Caki2 (cell line): Measurements from ENCODE around the gene TAB2. TPM values are rescaled to one million over a fixed set of nuclear protein-coding genes. Genes with fewer than 3 reads are reported as not detected.
"Not testable (repeated sequence)": the region's sequence is repeated elsewhere in the genome, so short reads cannot be mapped to it uniquely, and the experiment has no call there.

Experiments used
- DNase-seq: peaks from one replicate; pipeline ENCODE4 v3.0.0-alpha.2; 2015; ENCODE audit warnings: low read depth
- in situ Hi-C: cut with HindIII; loops from 2 replicates; pipeline ENCODE4 v1.10.0; 2016; ENCODE audit warnings: low sequenced_read_pairs, low pct_unique_long_range_greater_than_20kb, mixed read lengths
- total RNA-seq: library from RNA; depleted of rRNA; stranded (reverse); fragments of >200 nt; shearing (Covaris generic); gene quantifications from 2 replicates; pipeline ENCODE4 v1.2.3, GENCODE V29; 2014; ENCODE audit warnings: low replicate concordance

The TAB2 gene
- total RNA-seq, 1 experiment from 2014 or later: 27.2 TPM

DNA sequence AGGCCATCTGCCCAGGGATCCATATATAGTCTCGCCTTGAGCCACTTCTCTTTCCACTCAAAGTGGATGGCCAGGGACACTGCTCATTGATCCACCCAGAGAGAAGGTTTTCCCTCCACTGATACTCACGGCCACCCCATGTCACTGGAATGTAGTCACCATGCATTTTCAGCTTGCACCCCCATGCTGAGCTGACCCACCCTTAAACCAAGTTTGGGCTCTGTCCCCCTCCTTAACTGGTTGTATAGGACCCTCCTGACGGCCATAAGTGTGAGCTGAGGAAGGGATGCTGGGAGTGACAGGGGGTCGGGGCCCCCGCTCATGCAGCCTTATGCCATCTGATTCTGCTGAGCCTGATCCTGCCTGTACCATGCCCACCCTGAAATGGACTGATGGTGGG is 108.2 kb downstream of the TAB2 start:
- in situ Hi-C loops: no loop called here
- DNase-seq: no peak

DNA sequence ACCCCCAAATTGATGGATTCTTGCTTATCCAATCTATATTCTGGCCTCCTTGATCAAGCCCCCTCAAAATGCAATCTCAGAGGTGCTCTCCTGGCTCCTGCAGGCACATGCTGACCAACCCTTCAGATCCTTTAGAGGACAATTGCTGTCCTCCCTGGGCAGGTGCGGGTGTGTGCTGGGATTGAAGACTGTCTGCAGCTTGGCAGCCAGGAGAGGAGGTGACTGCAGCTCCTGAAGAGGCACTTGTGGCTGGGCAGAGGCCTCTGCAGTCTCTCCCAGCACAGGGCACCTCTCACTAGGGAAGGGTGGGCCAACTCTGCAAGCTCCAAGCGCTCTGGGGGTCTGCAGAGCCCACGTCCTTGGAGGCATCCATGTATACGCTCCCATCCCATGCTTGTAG is 111.1 kb downstream of the TAB2 start:
- DNase-seq: no peak
- in situ Hi-C loops: no loop called here

DNA sequence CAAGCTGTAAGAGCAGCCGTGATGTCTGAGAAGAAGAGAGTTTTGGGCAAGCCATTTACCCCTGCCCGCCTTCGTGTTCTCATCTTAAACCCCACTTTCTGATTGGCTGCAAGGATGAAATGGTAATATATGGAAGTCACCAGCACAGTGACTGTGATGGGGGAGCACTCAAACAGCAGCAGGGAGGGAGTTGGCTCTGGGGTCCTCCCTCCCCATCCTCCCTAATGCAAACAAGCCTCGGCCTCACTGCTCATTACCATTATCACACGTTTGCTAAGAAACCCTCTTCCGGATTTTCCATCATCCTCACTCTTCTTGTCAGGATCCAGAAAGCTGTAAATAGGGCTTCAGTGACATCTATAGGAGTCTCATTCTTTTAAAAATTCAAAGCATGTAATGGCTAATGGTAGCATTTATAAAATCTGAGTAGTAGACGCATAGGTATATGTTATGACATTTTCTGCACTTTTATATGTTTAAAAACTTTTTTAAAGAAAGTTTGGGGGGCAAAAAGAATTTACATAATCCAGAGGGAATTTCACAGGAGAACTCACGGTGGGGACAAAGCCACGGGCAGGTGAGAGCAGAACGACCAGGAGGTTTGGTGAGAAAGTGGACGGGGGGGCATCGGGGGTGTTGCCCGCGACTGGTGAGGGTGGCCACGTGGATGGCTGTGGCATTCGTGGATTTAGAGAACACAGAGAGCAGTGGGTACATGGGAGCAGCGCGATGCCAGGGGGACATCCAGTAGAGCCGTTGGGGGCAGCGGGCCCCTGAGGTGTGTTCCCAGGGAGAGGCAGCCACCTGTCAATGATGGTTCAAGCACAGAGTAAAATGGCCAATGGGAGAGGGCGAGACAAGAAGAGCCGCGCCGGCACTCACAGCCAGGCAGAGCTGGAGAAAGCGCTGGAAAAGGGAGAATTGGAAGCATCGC is 112.2 kb downstream of the TAB2 start:
- DNase-seq: no peak
- in situ Hi-C loops: no loop called here

DNA sequence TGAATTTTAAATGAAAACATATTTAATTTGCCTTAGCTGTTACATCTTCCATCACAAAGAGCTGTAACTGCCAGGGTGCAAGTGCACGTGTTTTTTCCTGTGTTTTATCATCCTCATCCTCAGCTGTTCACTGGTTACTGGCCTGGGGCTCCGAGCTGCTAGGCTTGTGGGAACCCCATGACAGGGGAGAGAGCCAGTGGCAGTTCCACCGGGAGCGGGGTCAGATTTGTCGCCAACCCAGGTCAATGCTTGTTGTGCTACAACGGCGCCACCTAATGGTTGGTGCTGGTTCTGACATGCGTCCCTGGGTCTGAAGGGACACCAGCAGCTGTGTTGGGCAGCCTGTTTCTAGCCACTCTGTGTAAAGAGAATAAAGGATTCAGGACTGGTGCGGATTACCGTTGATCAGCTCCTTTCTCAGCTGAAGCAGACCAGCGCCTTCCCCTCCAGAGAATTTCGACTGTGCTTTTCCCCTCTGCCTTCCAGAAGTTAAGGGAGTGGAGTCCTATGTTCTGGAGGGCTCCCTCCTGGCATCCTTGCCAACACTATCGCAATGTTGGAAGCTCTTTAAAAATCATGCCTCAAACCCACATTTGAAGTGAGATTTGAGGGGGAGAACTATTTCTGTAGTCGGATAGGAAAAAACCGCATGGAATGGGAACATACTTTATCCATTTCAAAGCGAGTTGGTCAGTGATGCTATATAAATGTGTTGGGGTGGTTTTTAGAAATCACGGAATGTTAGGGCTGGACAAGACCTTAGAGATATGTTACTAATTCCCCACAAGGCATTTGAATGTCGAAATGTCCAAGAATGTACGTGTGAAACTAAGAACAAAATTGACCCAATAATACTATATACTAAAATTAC is 114.6 kb downstream of the TAB2 start:
- peak; percentile 61 for DNase-seq
- in situ Hi-C loops: no loop called here

DNA sequence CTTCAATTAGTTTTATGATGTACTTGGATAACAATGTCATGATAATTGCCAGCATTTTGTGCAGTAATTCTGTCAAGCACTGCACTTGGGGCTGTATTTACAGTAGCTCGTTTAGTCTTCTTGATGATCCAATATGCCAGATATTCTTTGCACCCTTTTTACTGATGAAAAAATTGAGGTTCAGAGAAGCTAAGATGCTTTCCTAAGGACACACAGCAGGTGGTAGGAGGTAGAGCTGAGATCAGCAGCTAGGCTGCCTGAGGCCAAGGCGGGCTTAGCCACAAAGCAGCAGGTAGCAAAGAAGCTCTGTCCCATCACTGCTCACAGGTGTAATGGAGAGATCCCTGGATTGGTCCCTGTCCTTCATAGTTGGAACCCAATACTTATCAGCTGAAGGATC is 115.9 kb downstream of the TAB2 start:
- no peak for DNase-seq
- in situ Hi-C loops: no loop called here

DNA sequence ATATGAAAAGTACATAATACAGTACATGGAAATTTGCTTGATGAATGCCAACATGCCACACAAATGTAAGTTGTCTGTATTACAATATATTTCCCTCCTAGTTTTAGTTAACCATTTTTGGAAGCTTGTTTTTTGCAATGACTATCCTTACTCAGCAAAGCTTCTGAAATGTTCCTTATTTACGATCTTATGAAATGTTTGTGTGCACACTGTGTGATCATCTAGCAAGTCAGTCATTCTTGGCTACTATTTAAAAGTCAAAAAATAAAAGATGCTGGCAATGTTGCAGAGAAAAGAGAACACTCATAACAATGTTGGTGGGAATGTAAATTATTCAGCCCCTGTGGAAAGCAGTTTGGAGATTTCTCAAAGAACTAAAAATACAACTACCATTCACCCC is 116.4 kb downstream of the TAB2 start:
- in situ Hi-C loops: no loop called here
- no peak for DNase-seq

DNA sequence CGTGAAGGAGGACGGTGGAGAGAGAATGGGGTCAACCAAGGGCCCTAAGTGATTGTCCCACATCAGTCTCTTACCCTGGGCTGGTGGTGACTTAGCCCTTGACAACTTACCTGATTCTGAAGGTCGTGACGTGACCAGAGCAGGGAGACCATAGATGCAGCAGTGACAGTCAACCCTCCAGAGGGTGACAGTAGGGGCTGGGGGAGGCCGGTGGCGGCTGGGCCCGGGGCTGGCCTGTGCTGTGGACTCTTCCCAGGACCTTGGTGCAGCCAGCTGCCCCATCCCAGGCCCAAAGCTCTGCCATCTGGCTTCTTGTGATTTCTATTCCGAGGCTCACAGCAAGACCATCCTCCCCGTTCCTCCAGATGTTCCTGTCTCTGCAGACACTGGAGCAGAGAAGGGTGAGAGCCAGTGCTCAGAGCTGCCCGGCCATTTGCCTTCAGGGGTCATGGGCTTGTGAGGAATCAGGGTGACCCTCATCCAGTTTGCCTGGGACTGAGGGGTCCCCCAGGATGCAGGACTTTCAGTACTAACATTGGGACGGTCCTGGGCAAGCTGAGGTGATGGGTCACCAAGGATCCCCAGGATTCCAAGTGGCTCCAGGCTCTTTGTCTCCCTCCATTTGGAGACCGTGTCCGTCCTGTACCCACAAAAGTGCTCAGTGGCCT is 118.5 kb downstream of the TAB2 start:
- DNase-seq: no peak
- in situ Hi-C loops: no loop called here

DNA sequence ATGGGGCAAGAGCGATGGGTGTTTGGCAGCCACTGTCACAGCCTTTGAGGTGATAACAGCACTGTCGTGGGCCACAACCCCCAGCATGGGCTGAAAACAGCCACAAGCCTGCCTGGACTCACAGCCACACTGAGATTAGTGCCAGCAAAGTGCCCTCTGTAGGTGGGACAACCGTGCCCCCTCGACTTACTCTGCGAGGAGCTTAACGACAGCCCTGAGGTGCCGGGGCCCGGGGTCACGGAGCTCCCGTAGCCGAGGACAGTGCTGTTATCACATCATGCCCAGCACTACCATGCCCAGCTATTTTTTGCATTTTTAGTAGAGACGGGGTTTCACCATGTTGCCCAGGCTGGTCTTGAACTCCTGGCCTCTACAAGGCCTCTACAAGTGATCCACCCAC is 119.1 kb downstream of the TAB2 start:
- DNase-seq: no peak

DNA sequence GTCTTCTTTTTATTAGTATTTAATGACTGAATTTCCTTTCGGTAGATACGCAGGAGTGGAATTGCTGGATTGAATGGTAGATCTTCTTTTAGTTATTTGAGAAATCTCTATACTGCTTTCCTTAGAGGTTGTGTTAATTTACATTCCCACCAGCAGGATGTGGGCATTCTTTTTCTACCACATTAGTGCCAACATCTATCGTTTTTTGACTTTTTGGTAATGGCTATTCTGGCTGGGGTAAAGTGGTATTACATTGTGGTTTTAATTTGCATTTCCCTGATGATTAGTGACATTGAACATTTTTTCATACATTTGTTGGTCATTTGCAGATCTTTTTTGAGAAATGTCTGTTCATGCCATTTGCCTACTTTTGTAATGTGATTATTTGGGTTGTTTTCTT is 119.7 kb downstream of the TAB2 start:
- in situ Hi-C loops: no loop called here
- DNase-seq: no peak

More for the DNA sequence above, 119.1 kb downstream of the TAB2 start:
- in situ Hi-C loops: no loop called here

DNA sequence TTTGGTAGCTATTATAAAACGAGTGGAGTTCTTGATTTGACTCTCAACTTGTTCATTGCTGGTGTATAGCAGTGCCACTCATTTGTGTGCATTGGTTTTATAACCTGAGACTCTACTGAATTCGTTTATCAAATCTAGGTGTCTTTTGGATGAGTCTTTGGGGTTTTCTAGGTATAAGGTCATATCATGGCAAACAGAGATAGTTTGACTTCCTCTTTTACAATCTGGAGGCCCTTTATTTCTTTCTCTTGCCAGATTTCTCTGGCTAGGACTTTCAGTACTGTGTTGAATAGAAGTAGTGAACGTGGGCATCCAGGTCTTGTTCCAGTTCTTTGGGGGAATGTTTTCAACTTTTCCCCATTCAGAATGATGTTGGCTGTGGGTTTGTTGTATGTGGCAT is 121.3 kb downstream of the TAB2 start:
- DNase-seq: no peak
- in situ Hi-C loops: no loop called here

DNA sequence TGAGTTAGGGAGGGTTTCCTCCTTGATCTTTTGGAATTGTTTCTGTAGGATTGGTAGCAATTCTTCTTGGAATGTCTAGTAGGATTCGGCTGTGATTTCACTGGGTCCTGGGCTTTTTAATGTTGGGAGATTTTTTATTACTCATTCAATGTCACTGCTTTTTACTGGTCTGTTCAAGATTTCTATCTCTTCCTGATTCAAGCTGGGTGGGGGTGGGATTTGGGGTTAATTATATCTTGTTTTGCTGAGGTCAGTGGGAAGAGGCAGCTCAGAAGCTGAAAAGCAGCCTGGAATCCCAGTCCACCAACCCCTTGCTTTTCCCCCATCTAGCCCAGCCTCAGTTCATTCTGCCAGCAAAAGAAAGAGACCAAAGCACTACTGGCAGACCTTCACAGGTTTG is 122.1 kb downstream of the TAB2 start:
- DNase-seq: no peak
- in situ Hi-C loops: no loop called here

DNA sequence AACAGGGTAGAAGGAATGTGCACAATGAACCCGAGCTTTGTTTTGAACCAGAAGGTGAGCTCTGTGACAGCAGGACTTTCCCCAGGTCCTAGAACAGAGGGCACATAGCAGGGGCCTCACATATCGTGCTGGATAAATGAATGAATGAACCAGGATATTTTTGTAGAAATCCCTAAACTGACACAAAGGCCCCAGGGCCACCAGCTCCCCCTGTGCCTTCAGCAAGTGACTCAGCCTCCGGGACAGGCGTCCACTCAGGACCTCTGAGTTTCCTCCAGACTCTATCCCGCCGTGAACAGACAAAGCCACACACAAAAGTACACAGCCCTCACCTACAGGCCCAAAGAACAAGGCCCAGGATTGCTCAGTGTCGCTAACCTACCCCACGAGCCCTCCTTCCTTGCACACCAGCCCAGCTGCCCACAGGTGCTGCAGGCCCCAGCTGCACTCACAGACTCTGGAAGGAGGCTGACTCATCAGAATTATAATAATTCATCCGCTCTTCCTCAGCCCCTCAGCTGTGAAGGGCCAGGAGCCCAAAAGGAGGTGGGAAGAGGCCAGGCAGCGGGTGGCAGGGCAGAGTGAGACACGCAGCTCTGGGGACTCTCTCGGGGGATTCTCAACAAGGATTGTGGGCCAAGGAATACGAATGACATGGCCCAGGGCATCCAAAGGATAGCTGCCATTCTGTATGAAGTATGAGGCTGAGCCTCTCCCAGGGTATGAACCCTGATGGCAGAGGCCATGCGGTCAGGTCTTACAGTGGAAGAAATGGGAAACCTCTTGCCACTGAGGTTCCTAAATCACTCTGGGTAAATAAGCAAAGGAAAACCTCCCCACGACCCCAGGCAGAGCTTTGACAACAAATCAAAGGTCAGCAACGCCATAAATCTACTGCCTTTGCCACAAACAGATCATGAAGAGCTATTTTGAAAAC is 123.5 kb downstream of the TAB2 start:
- in situ Hi-C loops: no loop called here
- DNase-seq: no peak

DNA sequence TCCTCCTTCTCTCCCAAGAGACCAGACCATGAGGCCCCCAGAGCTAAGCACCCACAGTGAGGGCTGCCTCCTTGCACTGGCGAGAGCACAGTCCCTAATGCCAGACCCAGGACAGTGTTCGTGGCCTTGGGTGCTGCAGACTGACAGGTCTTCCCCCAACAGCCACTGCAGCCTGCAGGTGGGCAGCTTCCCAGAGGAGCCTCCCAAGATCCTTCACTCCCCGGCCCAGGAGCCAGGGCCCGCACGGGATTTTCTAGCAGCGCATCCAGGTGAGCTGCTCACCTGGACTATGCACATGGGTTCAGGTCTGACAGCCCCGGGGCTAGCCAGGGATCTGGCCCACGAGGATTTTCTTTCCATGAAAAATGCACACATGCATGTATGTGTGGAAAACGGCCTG is 124.2 kb downstream of the TAB2 start:
- no peak for DNase-seq
- in situ Hi-C loops: no loop called here

DNA sequence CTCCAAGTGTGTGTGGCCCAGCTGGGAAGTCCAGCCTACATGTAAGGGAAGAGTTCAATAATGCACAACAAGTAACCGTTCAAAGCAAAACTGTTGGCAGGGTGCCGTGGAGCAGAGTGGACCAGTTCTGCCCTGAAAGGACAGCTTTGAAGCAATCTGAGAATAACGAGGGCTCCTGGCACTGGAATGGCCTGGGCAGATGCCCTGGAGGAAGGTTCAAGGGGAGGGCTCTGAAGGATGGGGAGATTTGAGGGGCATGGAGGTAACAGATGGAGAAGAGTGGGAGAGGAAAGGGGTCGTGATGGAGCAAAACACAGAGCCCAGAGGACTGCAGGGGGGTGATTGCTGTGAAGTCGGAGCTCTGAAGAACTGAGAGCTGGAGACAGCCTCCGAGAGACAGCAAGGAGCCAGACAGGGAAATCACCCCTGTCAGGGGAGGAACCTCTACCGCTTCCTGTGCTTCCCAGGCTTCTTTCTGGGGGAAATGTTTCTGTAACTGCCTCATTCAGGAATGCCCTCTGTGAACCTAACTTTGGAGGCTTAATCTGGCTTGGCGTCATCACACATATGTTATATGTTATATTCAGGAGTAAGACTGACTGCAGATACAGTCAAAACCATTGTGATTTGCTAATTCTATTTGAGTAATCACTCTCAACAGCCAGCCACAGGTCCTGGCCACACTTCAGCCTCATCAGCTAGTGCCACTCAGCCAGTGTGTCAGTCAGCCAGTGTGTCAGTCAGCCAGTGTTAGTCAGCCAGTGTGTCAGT is 126.1 kb downstream of the TAB2 start:
- in situ Hi-C loops: no loop called here
- DNase-seq: no peak

DNA sequence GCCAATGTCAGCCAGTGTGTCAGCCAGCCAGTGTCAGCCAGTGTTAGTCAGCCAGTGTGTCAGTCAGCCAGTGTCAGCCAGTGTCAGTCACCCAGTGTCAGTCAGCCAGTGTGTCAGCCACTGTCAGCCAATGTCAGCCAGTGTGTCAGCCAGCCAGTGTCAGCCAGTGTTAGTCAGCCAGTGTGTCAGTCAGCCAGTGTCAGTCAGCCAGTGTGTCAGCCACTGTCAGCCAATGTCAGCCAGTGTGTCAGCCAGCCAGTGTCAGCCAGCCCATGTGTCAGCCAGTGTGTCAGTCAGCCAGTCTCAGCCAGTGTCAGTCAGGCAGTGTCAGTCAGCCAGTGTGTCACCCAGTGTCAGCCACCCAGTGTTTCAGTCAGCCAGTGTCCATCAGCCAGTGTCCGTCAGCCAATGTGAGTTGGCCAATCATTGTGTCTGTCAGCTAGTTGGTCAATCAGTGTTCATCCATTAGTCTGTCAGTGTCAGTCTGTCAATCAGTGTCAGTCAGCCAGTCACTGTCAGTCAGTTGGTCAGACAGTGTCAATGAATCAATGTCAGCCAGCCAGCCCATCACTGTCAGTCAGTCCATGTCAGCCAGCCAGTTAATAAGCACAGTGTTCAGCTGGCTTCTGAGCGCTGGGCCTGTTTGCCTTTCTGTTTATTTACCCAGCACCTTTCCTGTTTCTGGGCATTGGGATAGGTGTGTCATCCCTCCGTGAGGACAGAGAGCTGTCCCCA is 127.0 kb downstream of the TAB2 start:
- in situ Hi-C loops: not testable (repeated sequence)

DNA sequence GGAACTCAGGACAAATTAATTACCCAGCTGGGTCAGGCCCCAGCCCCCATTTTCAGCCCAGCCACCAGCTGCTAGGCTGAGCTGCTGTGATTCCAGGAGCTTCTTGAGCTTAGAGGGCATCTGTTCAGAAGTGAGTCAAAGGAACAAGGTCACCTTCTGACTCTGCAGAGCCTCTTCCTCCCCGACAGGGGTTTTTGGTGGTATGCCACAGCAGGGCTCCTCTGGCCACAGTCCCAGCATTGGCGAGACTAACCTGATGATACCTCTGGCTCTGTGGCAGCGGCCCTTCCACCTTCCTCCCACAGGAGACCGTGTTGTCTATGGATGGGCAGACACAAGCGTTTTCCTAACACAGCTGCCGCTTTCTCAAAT is 127.6 kb downstream of the TAB2 start:
- in situ Hi-C loops: no loop called here
- DNase-seq: no peak

More for the DNA sequence above, 127.0 kb downstream of the TAB2 start:
- not testable (repeated sequence) for DNase-seq

DNA sequence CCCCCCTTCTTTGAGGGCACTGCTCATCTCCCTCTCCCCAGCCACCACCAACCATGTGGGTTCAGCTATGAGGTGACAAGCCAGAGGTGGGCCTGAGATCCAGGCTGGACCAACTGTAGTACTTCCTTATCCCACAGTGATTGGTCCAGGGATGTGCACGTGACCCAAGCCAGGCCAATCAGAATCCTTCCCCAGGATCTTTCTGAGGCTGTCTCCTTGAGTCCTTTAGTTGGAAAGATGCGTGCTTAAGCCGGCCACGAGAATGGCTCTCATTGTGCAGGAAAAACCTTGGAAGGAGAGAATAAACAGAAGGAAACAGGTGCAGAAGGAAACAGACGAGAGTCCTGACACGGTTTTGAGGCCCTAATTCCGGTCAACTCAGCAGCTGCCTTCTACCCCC is 128.1 kb downstream of the TAB2 start:
- in situ Hi-C loops: no loop called here
- DNase-seq: no peak
